Measurements from ENCODE around the gene NRN1L.
"Not testable (repeated sequence)": the region's sequence is repeated elsewhere in the genome, so short reads cannot be mapped to it uniquely, and the experiment has no call there.

Gene NRN1L

GRCh38 chr16:67884684-67885083 lies at the start of gene NRN1L:
NRN1L (plus strand) TSS chr16:67884885; CDS start chr16:67884904, 19 bp downstream.
- DNase-seq: no peak

GRCh38 chr16:67837190-67837589 lies 47.5 kb upstream of the NRN1L start:
- DNase-seq: not testable (repeated sequence)

- DNase-seq: no peak
These were observed 46.9 kb upstream of the NRN1L start for GRCh38 chr16:67837811-67838210.

- DNase-seq: no peak
These were observed 43.4 kb upstream of the NRN1L start for GRCh38 chr16:67841198-67841815.

- DNase-seq: peak; percentile 89 to 98
These were observed 42.7 kb upstream of the NRN1L start, which contains the start of gene THAP11 for GRCh38 chr16:67841816-67842508. THAP11 (plus strand) TSS chr16:67842320; CDS start chr16:67842555, 235 bp downstream.

GRCh38 chr16:67842509-67843342 lies 42.0 kb upstream of the NRN1L start:
- DNase-seq: peak; percentile 33 to 36

GRCh38 chr16:67843343-67843765 lies 41.3 kb upstream of the NRN1L start:
- DNase-seq: no peak

GRCh38 chr16:67844497-67844896 lies 40.2 kb upstream of the NRN1L start:
- no peak for DNase-seq

- peak in 1 of 2 donors; percentile 50 for DNase-seq
These were observed 39.2 kb upstream of the NRN1L start for GRCh38 chr16:67845291-67846062.

GRCh38 chr16:67846063-67846319 lies 38.7 kb upstream of the NRN1L start:
- DNase-seq: no peak

GRCh38 chr16:67846320-67847063 lies 38.2 kb upstream of the NRN1L start, which contains the start of gene NUTF2:
NUTF2 (plus strand) TSS chr16:67846933; CDS start chr16:67865131, 18,198 bp downstream.
- DNase-seq: peak; percentile 88 to 94

- DNase-seq: peak; percentile 45 to 55
These were observed 37.4 kb upstream of the NRN1L start, which contains the start of gene CENPT for GRCh38 chr16:67847064-67847861. CENPT (minus strand) TSS chr16:67847693; CDS start chr16:67833859, 13,834 bp downstream.

- no peak for DNase-seq
These were observed 36.6 kb upstream of the NRN1L start for GRCh38 chr16:67848118-67848517.

GRCh38 chr16:67853670-67854069 lies 31.0 kb upstream of the NRN1L start:
- DNase-seq: no peak

- DNase-seq: no peak
These were observed 28.9 kb upstream of the NRN1L start for GRCh38 chr16:67855789-67856188.

GRCh38 chr16:67856927-67857546 lies 27.6 kb upstream of the NRN1L start:
- DNase-seq: no peak

GRCh38 chr16:67857547-67858233 lies 27.0 kb upstream of the NRN1L start:
- peak; percentile 93 to 98 for DNase-seq

GRCh38 chr16:67858500-67858899 lies 26.2 kb upstream of the NRN1L start:
- no peak for DNase-seq

GRCh38 chr16:67860589-67861398 lies 23.9 kb upstream of the NRN1L start:
- DNase-seq: peak in 1 of 2 donors; percentile 26

Measured in inflammatory macrophage treated with lipopolysaccharide for 1 hour (primary cell).